GM23248 (cell line): ENCODE measurements around the gene PDPR.
"Not testable (repeated sequence)": the region's sequence is repeated elsewhere in the genome, so short reads cannot be mapped to it uniquely, and the experiment has no call there.

Source experiments
- EZH2 ChIP-seq: fragments of 200-600 bp; sonication (generic); IDR thresholded peaks from 2 replicates; pipeline ENCODE4 v1.6.1; 2018; ENCODE audit warnings: antibody characterized with exemption, mild to moderate bottlenecking; ENCODE audit not compliant: insufficient read depth, poor library complexity, severe bottlenecking
- EZH2phosphoT487 ChIP-seq: fragments of 200-600 bp; sonication (generic); IDR thresholded peaks from 2 replicates; pipeline ENCODE4 v1.6.1; 2018; ENCODE audit warnings: antibody characterized with exemption, moderate library complexity, mild to moderate bottlenecking, low read depth; ENCODE audit not compliant: insufficient read depth

- not testable (repeated sequence) for TF ChIP-seq EZH2, EZH2phosphoT487
Observed at GRCh38 chr16:70113599-70113981, 542 bp upstream of the PDPR start.
